ENCODE results near the gene SH3BP5L.

The SH3BP5L gene

DNA sequence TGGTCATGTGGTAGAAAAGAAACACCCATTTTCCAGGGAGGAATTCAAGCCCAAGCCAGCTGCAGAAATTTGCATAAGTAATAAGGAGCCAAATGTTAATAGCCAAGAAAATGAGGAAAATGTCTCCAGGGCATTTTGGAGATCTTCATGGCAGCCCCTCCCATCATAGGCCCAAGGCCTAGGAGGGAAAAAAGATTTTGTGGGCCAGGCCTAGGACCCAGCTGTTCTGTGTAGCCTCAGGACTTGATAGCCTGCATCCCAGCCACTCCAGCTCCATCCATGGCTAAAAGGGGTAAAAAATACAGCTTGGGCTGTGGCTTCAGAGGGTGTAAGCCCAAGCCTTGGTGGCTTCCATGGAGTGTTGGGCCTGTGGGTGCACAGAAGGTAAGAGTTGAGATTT, 48.7 kb downstream of the SH3BP5L start:
- no peak for DNase-seq (ENCODE audit: low read depth)

GRCh38 chr1:248775441-248775840, 50.3 kb downstream of the SH3BP5L start:
- no peak for DNase-seq (ENCODE audit: low read depth)
